ENCODE measurements around the gene SHROOM1.
A peak's percentile ranks its signal among the peaks of the same experiment; 100 is the strongest.
"Not testable (repeated sequence)": the region's sequence is repeated elsewhere in the genome, so short reads cannot be mapped to it uniquely, and the experiment has no call there.

Gene SHROOM1

GRCh38 chr5:132823481-132824050 is 6.9 kb downstream of the SHROOM1 start:
- no peak for DNase-seq

GRCh38 chr5:132822650-132823480 is 7.6 kb downstream of the SHROOM1 start:
- DNase-seq, result no peak

GRCh38 chr5:132821791-132822190 is 8.7 kb downstream of the SHROOM1 start:
- DNase-seq, result no peak

DNA sequence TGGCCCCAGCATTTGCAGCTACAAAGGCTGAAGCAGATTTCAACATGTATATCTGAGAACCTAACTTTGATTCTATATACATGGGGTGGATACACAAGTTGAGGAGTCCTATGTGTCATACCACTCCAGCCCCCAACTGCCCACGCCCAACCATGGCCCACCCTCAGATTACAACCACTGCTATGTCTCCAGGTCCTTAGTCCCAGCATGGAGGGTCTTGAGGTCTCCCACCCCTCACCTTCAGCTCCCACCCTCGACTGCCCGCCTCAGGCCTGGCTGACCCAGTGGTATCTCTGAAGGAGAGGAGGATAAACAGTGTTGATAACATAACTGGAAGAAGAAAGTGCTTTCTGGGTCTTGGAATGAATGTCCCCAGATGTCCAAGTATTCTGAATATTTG is 9.1 kb downstream of the SHROOM1 start:
- no peak for DNase-seq

DNA sequence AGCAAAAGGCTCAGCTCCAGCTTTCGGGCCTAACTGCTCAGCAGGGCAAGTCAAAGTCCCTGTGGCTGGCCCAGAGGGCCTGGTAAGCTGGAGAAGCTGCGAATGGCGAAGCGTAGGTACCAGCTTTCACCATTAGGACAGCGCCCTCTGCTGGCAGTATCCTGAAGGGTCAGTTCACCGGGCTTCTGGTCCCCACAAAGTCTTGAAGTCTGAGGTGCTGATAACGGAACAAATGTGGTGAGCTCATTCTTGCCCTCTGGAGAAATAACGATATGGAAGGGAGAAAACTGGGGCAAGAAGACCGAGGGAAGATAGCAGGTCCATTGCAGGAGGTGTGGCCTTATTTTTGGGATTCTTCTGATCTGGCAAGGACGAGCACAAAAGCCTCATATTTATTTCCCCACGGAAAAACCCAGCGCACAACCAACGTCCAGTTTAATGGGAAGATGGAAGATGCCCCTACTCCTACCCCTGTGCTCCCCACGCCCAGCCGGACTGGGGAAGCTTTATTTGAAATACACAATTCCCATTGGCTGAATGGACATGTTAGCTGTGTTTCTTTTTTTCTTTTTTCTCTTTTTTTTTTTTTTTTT is 10.2 kb downstream of the SHROOM1 start:
- peak; percentile 93 for DNase-seq

DNA sequence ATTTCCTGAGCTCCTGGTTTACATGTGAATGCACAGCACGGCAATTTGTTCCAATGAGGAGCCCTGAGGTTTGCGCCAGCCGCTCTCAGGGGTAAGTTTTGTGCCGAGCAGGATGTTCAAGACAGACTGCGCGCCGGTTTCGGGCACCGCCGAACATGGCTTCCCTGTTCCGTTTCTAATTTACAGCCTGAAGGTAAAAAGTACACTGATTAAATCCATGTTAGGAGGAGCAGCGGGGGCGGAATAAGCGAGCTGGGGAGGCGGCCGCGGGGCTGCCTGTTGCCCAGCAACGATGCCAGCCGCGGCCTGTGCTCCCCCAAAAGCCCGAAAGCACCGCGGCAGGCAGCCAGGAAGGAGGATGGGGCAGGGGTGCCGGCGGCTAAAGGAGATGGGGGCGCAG is 11.0 kb downstream of the SHROOM1 start:
- no peak for DNase-seq

- DNase-seq, result no peak
Measured at GRCh38 chr5:132817011-132817410, 13.4 kb downstream of the SHROOM1 start.

DNA sequence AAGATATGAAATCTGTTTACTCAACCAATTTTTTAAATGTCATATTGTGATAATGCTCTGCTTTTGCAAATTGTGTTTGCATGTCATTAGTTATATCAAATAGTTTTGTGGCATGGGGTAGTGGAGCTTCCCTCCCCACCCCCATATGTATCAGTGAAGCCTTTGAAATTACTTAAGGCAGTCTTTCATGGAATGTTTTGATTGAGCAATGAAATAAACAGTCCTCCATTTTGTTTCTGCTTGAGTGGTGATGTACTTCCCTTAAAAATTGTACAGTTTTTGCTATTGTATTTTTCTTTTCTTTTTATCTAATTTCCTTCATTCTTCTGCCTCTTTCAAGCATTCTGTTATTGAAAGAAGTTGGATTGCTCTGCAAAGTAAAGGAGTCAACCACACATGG is 13.9 kb downstream of the SHROOM1 start:
- no peak for DNase-seq

- no peak for DNase-seq
Measured at GRCh38 chr5:132816083-132816482, 14.4 kb downstream of the SHROOM1 start.

DNA sequence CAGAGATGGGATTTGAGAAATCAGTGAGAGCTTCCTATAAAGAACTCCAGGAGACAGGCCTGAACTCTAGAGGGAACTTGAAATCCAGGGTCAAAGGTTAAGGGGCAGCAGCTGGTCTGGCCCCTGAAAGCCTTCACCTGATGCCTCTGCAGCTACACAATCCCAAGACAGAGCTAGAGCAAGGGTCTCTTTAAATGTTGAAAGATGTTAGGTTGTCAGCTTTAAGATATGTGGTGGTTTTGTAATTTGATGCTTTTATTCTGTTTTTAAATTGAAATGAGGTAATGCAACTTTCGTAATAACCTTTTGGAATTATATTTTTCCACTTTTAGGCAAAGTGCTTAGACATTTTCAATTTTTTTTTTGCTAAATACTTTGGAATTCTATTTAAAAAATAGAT is 15.0 kb downstream of the SHROOM1 start:
- DNase-seq, result no peak

GRCh38 chr5:132814503-132815294 is 15.7 kb downstream of the SHROOM1 start:
- DNase-seq, result no peak

DNA sequence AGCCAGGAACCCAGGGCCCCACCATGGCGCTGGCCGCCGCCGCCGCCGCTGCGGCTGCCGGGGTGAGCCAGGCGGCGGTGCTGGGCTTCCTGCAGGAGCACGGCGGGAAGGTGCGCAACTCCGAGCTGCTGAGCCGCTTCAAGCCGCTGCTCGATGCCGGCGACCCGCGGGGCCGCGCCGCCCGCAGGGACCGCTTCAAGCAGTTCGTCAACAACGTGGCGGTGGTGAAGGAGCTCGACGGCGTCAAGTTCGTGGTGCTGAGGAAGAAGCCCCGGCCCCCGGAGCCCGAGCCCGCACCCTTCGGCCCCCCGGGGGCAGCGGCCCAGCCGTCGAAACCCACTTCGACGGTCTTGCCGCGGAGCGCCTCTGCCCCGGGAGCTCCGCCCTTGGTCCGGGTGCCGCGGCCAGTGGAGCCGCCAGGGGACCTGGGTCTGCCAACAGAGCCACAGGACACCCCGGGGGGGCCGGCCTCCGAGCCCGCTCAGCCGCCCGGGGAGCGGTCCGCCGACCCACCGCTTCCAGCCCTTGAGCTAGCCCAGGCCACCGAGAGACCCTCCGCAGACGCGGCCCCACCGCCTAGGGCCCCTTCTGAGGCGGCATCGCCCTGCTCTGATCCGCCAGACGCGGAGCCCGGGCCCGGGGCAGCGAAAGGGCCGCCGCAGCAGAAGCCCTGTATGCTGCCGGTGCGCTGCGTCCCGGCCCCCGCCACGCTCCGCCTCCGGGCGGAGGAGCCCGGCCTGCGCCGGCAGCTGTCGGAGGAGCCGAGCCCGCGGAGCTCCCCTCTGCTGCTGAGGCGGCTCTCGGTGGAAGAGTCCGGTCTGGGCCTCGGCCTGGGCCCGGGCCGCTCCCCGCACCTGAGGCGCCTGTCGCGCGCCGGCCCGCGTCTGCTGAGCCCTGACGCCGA is 16.6 kb downstream of the SHROOM1 start:
- DNase-seq, result peak; percentile 16

GRCh38 chr5:132812781-132813598 is 17.5 kb downstream of the SHROOM1 start, which contains the start of gene SOWAHA:
Gene SOWAHA, plus strand, starts transcription at chr5:132813302. Its CDS starts 320 bp downstream, at chr5:132813622.
- no peak for DNase-seq

GRCh38 chr5:132812123-132812765 is 18.2 kb downstream of the SHROOM1 start:
- peak; percentile 69 for DNase-seq

DNA sequence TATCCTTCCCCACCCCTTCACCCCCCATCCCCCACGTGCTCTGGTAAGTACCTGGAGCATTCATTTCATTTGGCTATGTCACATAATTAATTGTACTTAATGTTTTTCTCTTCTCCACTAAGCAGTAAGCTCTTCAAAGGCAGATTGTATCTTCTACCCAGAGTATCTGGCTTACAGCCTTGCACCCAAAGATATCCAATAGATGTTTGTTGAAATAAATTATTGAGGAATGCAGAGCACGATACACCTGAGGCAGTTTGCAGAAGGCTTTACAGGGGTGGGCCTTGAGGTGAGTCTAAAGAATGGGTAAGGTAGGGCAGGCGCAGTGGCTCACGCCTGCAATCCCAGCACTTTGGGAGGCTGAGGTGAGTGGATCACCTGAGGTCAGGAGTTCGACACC is 19.8 kb downstream of the SHROOM1 start:
- DNase-seq, result no peak

- no peak for DNase-seq
Measured at GRCh38 chr5:132808866-132809265, 21.6 kb downstream of the SHROOM1 start.

GRCh38 chr5:132808448-132808847 is 22.0 kb downstream of the SHROOM1 start:
- DNase-seq, result no peak

DNA sequence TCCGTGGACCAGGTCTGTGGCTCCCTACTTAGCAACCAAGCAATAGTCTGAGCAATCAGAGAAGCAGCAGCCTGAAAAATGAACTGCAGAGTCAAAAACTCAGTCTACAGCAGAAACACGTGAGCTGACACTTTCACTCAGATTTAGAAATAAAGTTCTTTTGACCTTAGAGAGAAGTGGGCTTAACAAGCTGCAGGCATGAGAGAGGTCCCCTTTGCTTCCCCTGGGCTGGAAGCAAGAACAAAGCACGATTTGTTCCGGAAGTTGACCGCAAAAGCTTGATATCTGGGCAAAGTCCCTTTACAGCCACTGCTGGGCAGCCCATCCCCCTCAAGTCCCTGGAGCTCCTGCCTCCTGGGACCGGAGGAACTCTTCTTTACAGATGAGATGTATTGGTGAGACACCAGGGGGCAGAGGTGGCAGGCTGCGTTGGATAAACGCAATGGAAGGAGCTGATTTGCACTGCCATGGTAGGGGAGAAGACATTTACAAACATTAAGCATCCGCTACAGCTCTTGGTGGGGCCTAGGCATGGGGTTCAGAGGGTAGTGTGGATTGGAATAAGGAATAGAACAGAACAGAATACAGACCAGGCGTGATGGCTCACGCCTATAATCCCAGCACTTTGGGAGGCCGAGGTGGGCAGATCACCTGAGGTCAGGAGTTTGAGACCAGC is 23.1 kb downstream of the SHROOM1 start:
- no peak for DNase-seq

DNA sequence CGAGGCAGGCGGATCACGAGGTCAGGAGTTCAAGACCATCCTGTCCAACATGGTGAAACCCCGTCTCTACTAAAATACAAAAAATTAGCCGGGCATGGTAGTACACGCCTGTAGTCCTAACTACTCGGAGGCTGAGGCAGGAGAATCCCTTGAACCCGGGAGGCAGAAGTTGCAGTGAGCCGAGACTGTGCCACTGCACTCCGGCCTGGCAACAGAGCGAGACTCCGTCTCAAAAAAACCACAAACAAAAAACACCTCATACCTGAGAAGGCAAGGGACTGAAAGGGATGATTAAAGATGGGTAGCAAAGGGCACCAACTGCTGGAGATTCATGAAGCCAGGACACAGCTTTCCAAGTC is 23.7 kb downstream of the SHROOM1 start:
- DNase-seq, result not testable (repeated sequence)

DNA sequence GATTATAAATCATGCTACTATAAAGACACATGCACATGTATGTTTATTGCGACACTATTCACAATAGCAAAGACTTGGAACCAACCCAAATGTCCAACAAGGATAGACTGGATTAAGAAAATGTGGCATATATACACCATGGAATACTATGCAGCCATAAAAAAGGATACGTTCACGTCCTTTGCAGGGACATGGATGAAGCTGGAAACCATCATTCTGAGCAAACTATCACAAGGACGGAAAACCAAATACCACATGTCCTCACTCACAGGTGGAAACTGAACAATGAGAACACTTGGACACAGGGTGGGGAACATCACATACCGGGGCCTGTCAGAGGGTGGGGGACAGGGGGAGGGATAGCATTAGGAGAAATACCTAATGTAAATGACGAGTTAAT is 24.6 kb downstream of the SHROOM1 start:
- not testable (repeated sequence) for DNase-seq

All from suppressor macrophage treated with lipopolysaccharide for 4 hours (primary cell).